ENCODE data around the gene PLEKHG3.

Gene PLEKHG3

GRCh38 chr14:64773577-64773976 lies 69.4 kb downstream of the PLEKHG3 start:
- Histone ChIP-seq H3K4me1 (ENCODE audit: insufficient read depth, low read length, poor library complexity, severe bottlenecking) (peaks cover 6% of the 10 kb centered on the region), H3K9ac (ENCODE audit: low read depth, low read length, poor library complexity, severe bottlenecking) (no peak overlapping the region), H3K9me3 (ENCODE audit: insufficient read depth, low read depth, low read length) (no peaks in the 10 kb centered on the region), H3K79me2 (ENCODE audit: insufficient read depth, low read length) (no peaks in the 10 kb centered on the region), H3K9me2 (replicated peaks; ENCODE audit: low read depth, low read length) (no peaks in the 10 kb centered on the region), H3K4me2 (ENCODE audit: low read depth, low read length, poor library complexity, severe bottlenecking) (no peak overlapping the region), H3F3A (ENCODE audit: low read depth) (no peaks in the 10 kb centered on the region), H3K36me3 (ENCODE audit: insufficient read depth, low read length) (no peaks in the 10 kb centered on the region), H4K20me1 (ENCODE audit: insufficient read depth, low read length, poor library complexity, severe bottlenecking) (no peaks in the 10 kb centered on the region), H3K4me3 (ENCODE audit: low read length, poor library complexity, severe bottlenecking) (no peak overlapping the region), H2AFZ (ENCODE audit: low read length) (no peak overlapping the region), H3K27me3 (ENCODE audit: insufficient read depth, low read length, poor library complexity, severe bottlenecking) (no peaks in the 10 kb centered on the region)
- no peak for TF ChIP-seq CTCF (conservative IDR thresholded peaks at IDR 0.05; ENCODE audit: low read length)
- TF ChIP-seq EZH2phosphoT487 (IDR thresholded peaks at IDR 0.05; ENCODE audit: borderline replicate concordance), result no peak

GRCh38 chr14:64774272-64774671 lies 70.0 kb downstream of the PLEKHG3 start:
- no peak overlapping the region for H3K9ac ChIP-seq (ENCODE audit: low read depth, low read length, poor library complexity, severe bottlenecking)
- no peaks in the 10 kb centered on the region for H4K20me1 ChIP-seq (ENCODE audit: insufficient read depth, low read length, poor library complexity, severe bottlenecking)
- no peaks in the 10 kb centered on the region for H3K9me2 ChIP-seq (replicated peaks; ENCODE audit: low read depth, low read length)
- no peaks in the 10 kb centered on the region for H3F3A ChIP-seq (ENCODE audit: low read depth)
- H3K9me3 ChIP-seq (ENCODE audit: insufficient read depth, low read depth, low read length), result no peaks in the 10 kb centered on the region
- H3K4me1 ChIP-seq (ENCODE audit: insufficient read depth, low read length, poor library complexity, severe bottlenecking), result peaks cover 6% of the 10 kb centered on the region
- no peaks in the 10 kb centered on the region for H3K36me3 ChIP-seq (ENCODE audit: insufficient read depth, low read length)
- TF ChIP-seq CTCF (conservative IDR thresholded peaks at IDR 0.05; ENCODE audit: low read length) (no peak), EZH2phosphoT487 (IDR thresholded peaks at IDR 0.05; ENCODE audit: borderline replicate concordance) (no peak)
- H3K27me3 ChIP-seq (ENCODE audit: insufficient read depth, low read length, poor library complexity, severe bottlenecking), result no peaks in the 10 kb centered on the region
- no peaks in the 10 kb centered on the region for H3K79me2 ChIP-seq (ENCODE audit: insufficient read depth, low read length)
- H3K4me2 ChIP-seq (ENCODE audit: low read depth, low read length, poor library complexity, severe bottlenecking), result no peak overlapping the region
- no peak overlapping the region for H2AFZ ChIP-seq (ENCODE audit: low read length)
- H3K4me3 ChIP-seq (ENCODE audit: low read length, poor library complexity, severe bottlenecking), result no peak overlapping the region

GRCh38 chr14:64775081-64775777 lies 71.0 kb downstream of the PLEKHG3 start:
- Histone ChIP-seq H3K4me3 (ENCODE audit: low read length, poor library complexity, severe bottlenecking) (no peak overlapping the region), H3K4me1 (ENCODE audit: insufficient read depth, low read length, poor library complexity, severe bottlenecking) (peaks cover 6% of the 10 kb centered on the region), H3K27me3 (ENCODE audit: insufficient read depth, low read length, poor library complexity, severe bottlenecking) (no peaks in the 10 kb centered on the region), H3K36me3 (ENCODE audit: insufficient read depth, low read length) (no peaks in the 10 kb centered on the region), H4K20me1 (ENCODE audit: insufficient read depth, low read length, poor library complexity, severe bottlenecking) (no peaks in the 10 kb centered on the region), H3K4me2 (ENCODE audit: low read depth, low read length, poor library complexity, severe bottlenecking) (no peak overlapping the region), H3K9me3 (ENCODE audit: insufficient read depth, low read depth, low read length) (no peaks in the 10 kb centered on the region), H3F3A (ENCODE audit: low read depth) (no peaks in the 10 kb centered on the region), H3K79me2 (ENCODE audit: insufficient read depth, low read length) (no peaks in the 10 kb centered on the region), H3K9ac (ENCODE audit: low read depth, low read length, poor library complexity, severe bottlenecking) (no peak overlapping the region), H2AFZ (ENCODE audit: low read length) (no peak overlapping the region), H3K9me2 (replicated peaks; ENCODE audit: low read depth, low read length) (no peaks in the 10 kb centered on the region)
- TF ChIP-seq CTCF (conservative IDR thresholded peaks at IDR 0.05; ENCODE audit: low read length) (no peak), EZH2phosphoT487 (IDR thresholded peaks at IDR 0.05; ENCODE audit: borderline replicate concordance) (no peak)

Measured in Loucy (cell line).